Measurements from ENCODE around the gene STK4. TPM values are rescaled to one million over a fixed set of nuclear protein-coding genes. Genes with fewer than 3 reads are reported as not detected.

STK4 gene
- total RNA-seq, 2 experiments from 2014 or later: 265 to 277 TPM

DNA sequence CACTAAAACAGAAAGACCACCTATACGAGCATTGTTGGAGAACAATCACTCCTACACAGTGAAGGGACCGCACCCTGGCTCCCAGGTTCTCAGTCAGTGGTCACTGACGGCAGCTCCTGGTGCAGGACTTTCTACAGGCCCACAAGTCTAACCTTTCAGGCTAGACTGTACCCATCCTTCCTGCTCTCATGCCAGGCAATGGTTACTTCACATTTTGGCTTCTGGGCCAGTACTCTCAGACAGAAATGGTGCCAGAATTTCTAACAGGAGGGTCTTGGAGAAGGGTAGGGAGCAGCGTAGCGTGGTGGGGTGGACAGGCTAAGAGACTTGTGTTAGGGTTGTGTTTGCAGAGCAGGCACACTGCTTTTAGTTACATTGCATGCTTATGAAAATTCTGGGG is 18.2 kb upstream of the STK4 start:
- H3K9me3 ChIP-seq (ENCODE audit: control insufficient read depth in 1 of 2, insufficient read depth in 1 of 2, low read length in 2 of 2): no peaks in the 10 kb centered on the region
- TF ChIP-seq, protein P1, sequence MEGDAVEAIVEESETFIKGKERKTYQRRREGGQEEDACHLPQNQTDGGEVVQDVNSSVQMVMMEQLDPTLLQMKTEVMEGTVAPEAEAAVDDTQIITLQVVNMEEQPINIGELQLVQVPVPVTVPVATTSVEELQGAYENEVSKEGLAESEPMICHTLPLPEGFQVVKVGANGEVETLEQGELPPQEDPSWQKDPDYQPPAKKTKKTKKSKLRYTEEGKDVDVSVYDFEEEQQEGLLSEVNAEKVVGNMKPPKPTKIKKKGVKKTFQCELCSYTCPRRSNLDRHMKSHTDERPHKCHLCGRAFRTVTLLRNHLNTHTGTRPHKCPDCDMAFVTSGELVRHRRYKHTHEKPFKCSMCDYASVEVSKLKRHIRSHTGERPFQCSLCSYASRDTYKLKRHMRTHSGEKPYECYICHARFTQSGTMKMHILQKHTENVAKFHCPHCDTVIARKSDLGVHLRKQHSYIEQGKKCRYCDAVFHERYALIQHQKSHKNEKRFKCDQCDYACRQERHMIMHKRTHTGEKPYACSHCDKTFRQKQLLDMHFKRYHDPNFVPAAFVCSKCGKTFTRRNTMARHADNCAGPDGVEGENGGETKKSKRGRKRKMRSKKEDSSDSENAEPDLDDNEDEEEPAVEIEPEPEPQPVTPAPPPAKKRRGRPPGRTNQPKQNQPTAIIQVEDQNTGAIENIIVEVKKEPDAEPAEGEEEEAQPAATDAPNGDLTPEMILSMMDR (IDR thresholded peaks at IDR 0.05): no peak
- peak overlapping the region; percentile 24 for H3K27ac Mint-ChIP-seq
- H3K4me3 Mint-ChIP-seq: no peak overlapping the region
- H3K27me3 ChIP-seq (ENCODE audit: control insufficient read depth in 1 of 2, insufficient read depth in 2 of 2, low read length in 2 of 2): no peaks in the 10 kb centered on the region
- POLR2A ChIA-PET: interaction anchor here (2.4 kb wide), 1 partner anchor 12 kb away, joined by 8 read pairs; the partner anchor contains the start of gene TOMM34
- H3K27me3 Mint-ChIP-seq: no peaks in the 10 kb centered on the region
- CTCF ChIA-PET: interaction anchor here (1.7 kb wide), 1 partner anchor 50 kb away, joined by 4 read pairs; no protein-coding TSS in a partner anchor
- no peaks in the 10 kb centered on the region for H3K9me3 Mint-ChIP-seq
- peaks cover 97% of the 10 kb centered on the region for H3K36me3 Mint-ChIP-seq (ENCODE audit: low read depth)
- intact Hi-C loops (cut with DNase I, micrococcal nuclease): no loop called here
- H3K36me3 ChIP-seq (ENCODE audit: insufficient read depth, low read length): peaks cover 93% of the 10 kb centered on the region
- H3K4me1 Mint-ChIP-seq (ENCODE audit: low read depth): peaks cover 10% of the 10 kb centered on the region
- H3K4me1 ChIP-seq (ENCODE audit: insufficient read depth, low read length): no peaks in the 10 kb centered on the region
- H3K4me3 ChIP-seq (ENCODE audit: low read length): no peak overlapping the region
- DNase-seq: no peak
- H3K27ac ChIP-seq (ENCODE audit: low read depth in 1 of 2, low read length in 2 of 2): no peak overlapping the region
- ATAC-seq (ENCODE audit: poor library complexity): no peak

- TF ChIP-seq, protein P1 (IDR thresholded peaks at IDR 0.05): no peak
- no peaks in the 10 kb centered on the region for H3K9me3 ChIP-seq (ENCODE audit: control insufficient read depth in 1 of 2, insufficient read depth in 1 of 2, low read length in 2 of 2)
- H3K36me3 ChIP-seq (ENCODE audit: insufficient read depth, low read length): peaks cover 92% of the 10 kb centered on the region
- DNase-seq (no peak), ATAC-seq (ENCODE audit: poor library complexity) (no peak)
- intact Hi-C loops (cut with DNase I, micrococcal nuclease): no loop called here
- Mint-ChIP-seq H3K36me3 (ENCODE audit: low read depth) (peaks cover 97% of the 10 kb centered on the region), H3K27me3 (no peaks in the 10 kb centered on the region), H3K9me3 (no peaks in the 10 kb centered on the region), H3K27ac (no peak overlapping the region), H3K4me3 (no peak overlapping the region), H3K4me1 (ENCODE audit: low read depth) (peaks cover 14% of the 10 kb centered on the region)
- no peaks in the 10 kb centered on the region for H3K27me3 ChIP-seq (ENCODE audit: control insufficient read depth in 1 of 2, insufficient read depth in 2 of 2, low read length in 2 of 2)
- H3K4me3 ChIP-seq (ENCODE audit: low read length): no peak overlapping the region
- ChIA-PET POLR2A (interaction anchor here (2.4 kb wide), 1 partner anchor 12 kb away, joined by 8 read pairs; the partner anchor contains the start of gene TOMM34), CTCF (interaction anchor here (1.4 to 1.7 kb wide), 2 partner anchors 10 to 49 kb away, joined by 3 to 4 read pairs; no protein-coding TSS in a partner anchor)
- H3K27ac ChIP-seq (ENCODE audit: low read depth in 1 of 2, low read length in 2 of 2): no peak overlapping the region
- H3K4me1 ChIP-seq (ENCODE audit: insufficient read depth, low read length): no peaks in the 10 kb centered on the region
These were observed 17.8 kb upstream of the STK4 start for GRCh38 chr20:44948513-44948912.

- H3K27me3 Mint-ChIP-seq: no peaks in the 10 kb centered on the region
- DNase-seq (no peak), ATAC-seq (ENCODE audit: poor library complexity) (no peak)
- POLR2A ChIA-PET: interaction anchor here (1.8 to 2.4 kb wide), 2 partner anchors 10 to 25 kb away, joined by 3 to 8 read pairs; partner anchors contain the start of gene TOMM34
- no peak overlapping the region for H3K4me3 Mint-ChIP-seq
- peaks cover 22% of the 10 kb centered on the region for H3K4me1 Mint-ChIP-seq (ENCODE audit: low read depth)
- no peaks in the 10 kb centered on the region for H3K9me3 Mint-ChIP-seq
- TF ChIP-seq, protein P1 (IDR thresholded peaks at IDR 0.05): no peak
- CTCF ChIA-PET: interaction anchor here (1.4 kb wide), 1 partner anchor 94 kb away, joined by 3 read pairs; no protein-coding TSS in a partner anchor
- Histone ChIP-seq H3K4me3 (ENCODE audit: low read length) (no peak overlapping the region), H3K9me3 (ENCODE audit: control insufficient read depth in 1 of 2, insufficient read depth in 1 of 2, low read length in 2 of 2) (no peaks in the 10 kb centered on the region), H3K27ac (ENCODE audit: low read depth in 1 of 2, low read length in 2 of 2) (no peak overlapping the region), H3K36me3 (ENCODE audit: insufficient read depth, low read length) (peaks cover 96% of the 10 kb centered on the region), H3K27me3 (ENCODE audit: control insufficient read depth in 1 of 2, insufficient read depth in 2 of 2, low read length in 2 of 2) (no peaks in the 10 kb centered on the region), H3K4me1 (ENCODE audit: insufficient read depth, low read length) (no peaks in the 10 kb centered on the region)
- intact Hi-C loops (cut with DNase I, micrococcal nuclease): no loop called here
- peaks cover 98% of the 10 kb centered on the region for H3K36me3 Mint-ChIP-seq (ENCODE audit: low read depth)
- H3K27ac Mint-ChIP-seq: peak overlapping the region; percentile 37
These were observed 15.9 kb upstream of the STK4 start for GRCh38 chr20:44950368-44950767.

Measured in CD4-positive, alpha-beta T cell (primary cell).